Liver (tissue), 9 donors: ENCODE data around the gene SNX15. TPM values are rescaled to one million over a fixed set of nuclear protein-coding genes. Genes with fewer than 3 reads are reported as not detected.

ENCODE experiments used
- DNase-seq: peaks from one replicate; pipeline ENCODE4 v3.0.0-alpha.2; 2017; ENCODE audit warnings: low spot score
- H3K27ac ChIP-seq, 2 donors: one replicate each; pipeline ENCODE4 v1.7.0; 2013; ENCODE audit warnings: inconsistent platforms in 2 of 2, low read length in 2 of 2, control low read depth in 1 of 2, low read depth in 1 of 2, mild to moderate bottlenecking in 1 of 2
- H3K27me3 ChIP-seq, 4 donors: one replicate each; pipeline versions ENCODE4 v1.6.1 to v1.7.0; 2013; ENCODE audit warnings: low read length in 3 of 4, inconsistent platforms in 1 of 4, mild to moderate bottlenecking in 1 of 4, moderate library complexity in 1 of 4; ENCODE audit not compliant: control insufficient read depth in 4 of 4, insufficient read depth in 4 of 4
- H3K36me3 ChIP-seq, 4 donors: one replicate each; pipeline versions ENCODE4 v1.6.1 to v1.7.0; 2013; ENCODE audit warnings: low read length in 3 of 4, mild to moderate bottlenecking in 3 of 4, low read depth in 1 of 4, moderate library complexity in 1 of 4; ENCODE audit not compliant: control insufficient read depth in 4 of 4, insufficient read depth in 3 of 4
- H3K4me1 ChIP-seq, 4 donors: one replicate each; pipeline versions ENCODE4 v1.6.1 to v1.7.0; 2013; ENCODE audit warnings: low read length in 3 of 4, mild to moderate bottlenecking in 3 of 4, moderate library complexity in 1 of 4; ENCODE audit not compliant: control insufficient read depth in 4 of 4, insufficient read depth in 4 of 4
- H3K4me3 ChIP-seq, 3 donors: one replicate each; pipeline versions ENCODE4 v1.6.1 to v1.7.0; 2013; ENCODE audit warnings: low read length in 3 of 3, control low read depth in 1 of 3, low read depth in 1 of 3, mild to moderate bottlenecking in 1 of 3
- H3K9ac ChIP-seq, 2 donors: one replicate each; pipeline ENCODE4 v1.7.0; 2013; ENCODE audit warnings: low read length in 2 of 2, mild to moderate bottlenecking in 2 of 2, moderate library complexity in 2 of 2, control low read depth in 1 of 2, low read depth in 1 of 2
- H3K9me3 ChIP-seq, 4 donors: one replicate each; pipeline versions ENCODE4 v1.6.1 to v1.7.0; 2013; ENCODE audit warnings: low read length in 3 of 4; ENCODE audit not compliant: control insufficient read depth in 4 of 4
- ATF3 ChIP-seq: IDR thresholded peaks from 2 replicates; pipeline ENCODE4 v1.6.1; 2016; ENCODE audit warnings: antibody characterized with exemption
- CTCF ChIP-seq: fragments of 150-350 bp; IDR thresholded peaks from 2 replicates; pipeline ENCODE4 v1.5.1; 2017; ENCODE audit warnings: improper control_type of control experiment, low read depth, low read length; ENCODE audit not compliant: missing input control
- EGR1 ChIP-seq, 2 donors: IDR thresholded peaks; 2 replicates each; pipeline ENCODE4 v1.6.1; 2016 to 2018; ENCODE audit warnings: antibody characterized with exemption in 2 of 2, low read depth in 2 of 2
- FOXA1 ChIP-seq: IDR thresholded peaks from 2 replicates; pipeline ENCODE4 v1.6.1; 2016; ENCODE audit warnings: antibody characterized with exemption
- FOXA2 ChIP-seq: IDR thresholded peaks from 2 replicates; pipeline ENCODE4 v1.6.1; 2016; ENCODE audit warnings: antibody characterized with exemption
- GABPA ChIP-seq, 2 donors: IDR thresholded peaks in 1 of 2; conservative IDR thresholded peaks in 1 of 2; 2 replicates each; pipeline ENCODE4 v1.6.1; 2016; ENCODE audit warnings: antibody characterized with exemption in 2 of 2, mild to moderate bottlenecking in 1 of 2, moderate library complexity in 1 of 2
- HNF4A ChIP-seq, 2 donors: conservative IDR thresholded peaks; 2 replicates each; pipeline ENCODE4 v1.6.1; 2016; ENCODE audit warnings: antibody characterized with exemption in 2 of 2, mild to moderate bottlenecking in 2 of 2
- HNF4G ChIP-seq: IDR thresholded peaks from 2 replicates; pipeline ENCODE4 v1.6.1; 2016; ENCODE audit warnings: antibody characterized with exemption
- JUND ChIP-seq, 2 donors: IDR thresholded peaks; 2 replicates each; pipeline ENCODE4 v1.6.1; 2016; ENCODE audit warnings: antibody characterized with exemption in 2 of 2
- MAX ChIP-seq: IDR thresholded peaks from 2 replicates; pipeline ENCODE4 v1.6.1; 2016; ENCODE audit warnings: antibody characterized with exemption
- NR2F2 ChIP-seq: IDR thresholded peaks from 2 replicates; pipeline ENCODE4 v1.6.1; 2016; ENCODE audit warnings: antibody characterized with exemption
- RAD21 ChIP-seq, 2 donors: IDR thresholded peaks; 2 replicates each; pipeline ENCODE4 v1.6.1; 2016; ENCODE audit warnings: antibody characterized with exemption in 2 of 2, mild to moderate bottlenecking in 2 of 2
- REST ChIP-seq: IDR thresholded peaks from 2 replicates; pipeline ENCODE4 v1.6.1; 2016; ENCODE audit warnings: antibody characterized with exemption, mild to moderate bottlenecking
- RXRA ChIP-seq, 2 donors: IDR thresholded peaks; 2 replicates each; pipeline ENCODE4 v1.6.1; 2017 to 2018; ENCODE audit warnings: antibody characterized with exemption in 2 of 2, mild to moderate bottlenecking in 1 of 2
- SP1 ChIP-seq: IDR thresholded peaks from 2 replicates; pipeline ENCODE4 v1.6.1; 2018; ENCODE audit warnings: antibody characterized with exemption, mild to moderate bottlenecking
- TAF1 ChIP-seq: conservative IDR thresholded peaks from 2 replicates; pipeline ENCODE4 v1.6.1; 2016; ENCODE audit warnings: antibody characterized with exemption, mild to moderate bottlenecking
- ZBTB33 ChIP-seq: IDR thresholded peaks from 2 replicates; pipeline ENCODE4 v1.6.1; 2016; ENCODE audit warnings: antibody characterized with exemption
- WGBS: extraction: QIAGEN DNeasy Blood & Tissue Kit; methylation state at CpG from one replicate; pipeline ENCODE4 v1.1.7; 2013; 5-methylcytosine and 5-hydroxymethylcytosine counted together
- polyA plus RNA-seq, 2 donors: library from polyadenylated mRNA; stranded (reverse) in 1 of 2; unstranded in 1 of 2; fragments of 200-250 nt in 1 of 2; fragments of >200 nt in 1 of 2; fragmentation: Nextera tagmentation in 1 of 2; extraction: Ambion mirVana in 1 of 2; gene quantifications; one replicate each; pipeline versions ENCODE4 v1.2.1 to v1.2.3, GENCODE V29; 2013 to 2015
- total RNA-seq, 2 donors: library from RNA; depleted of rRNA; stranded (reverse); fragments of >200 nt; gene quantifications; one replicate each; pipeline ENCODE4 v1.2.3, GENCODE V29; 2014
- donor health status: healthy.
- donor health status: healthy.
- donor health status: healthy.
- donor health status: healthy.
- donor health status: healthy.

Gene SNX15
- total and polyA plus RNA-seq, 4 donors: 4.5 to 7.2 (median 5.7) TPM

GRCh38 chr11:65072631-65072966 is 45.4 kb downstream of the SNX15 start:
- Histone ChIP-seq H3K27me3 (no peaks in the 10 kb centered on the region), H3K4me1 (no peaks in the 10 kb centered on the region), H3K9ac (no peak overlapping the region), H3K27ac (no peak overlapping the region), H3K4me3 (no peak overlapping the region), H3K36me3 (no peaks in the 10 kb centered on the region), H3K9me3 (no peaks in the 10 kb centered on the region)
- TF ChIP-seq NR2F2: no peak
- TF ChIP-seq EGR1 (IDR thresholded peaks at IDR 0.05; ENCODE audit: low read depth in 2 of 2): no peak
- no peak for TF ChIP-seq FOXA2
- no peak for TF ChIP-seq FOXA1
- no peak for TF ChIP-seq ZBTB33
- TF ChIP-seq HNF4G: no peak
- TF ChIP-seq REST: no peak
- no peak for TF ChIP-seq RAD21 (IDR thresholded peaks at IDR 0.05)
- TF ChIP-seq RXRA (IDR thresholded peaks at IDR 0.05): no peak
- TF ChIP-seq JUND (IDR thresholded peaks at IDR 0.05): no peak
- no peak for TF ChIP-seq TAF1
- TF ChIP-seq MAX: no peak
- TF ChIP-seq SP1: no peak
- no peak for TF ChIP-seq ATF3
- TF ChIP-seq GABPA (IDR thresholded peaks at IDR 0.05 in 1 of 2, conservative IDR thresholded peaks at IDR 0.05 in 1 of 2): no peak
- no peak for TF ChIP-seq CTCF
- TF ChIP-seq HNF4A (conservative IDR thresholded peaks at IDR 0.05): no peak
- no peak for DNase-seq
- 62% methylated on average over 1 of the region's 1 CpG for WGBS

- Histone ChIP-seq H3K36me3 (no peaks in the 10 kb centered on the region), H3K27me3 (no peaks in the 10 kb centered on the region), H3K9me3 (no peaks in the 10 kb centered on the region), H3K4me3 (no peak overlapping the region), H3K27ac (no peak overlapping the region), H3K9ac (no peak overlapping the region), H3K4me1 (no peaks in the 10 kb centered on the region)
- TF ChIP-seq EGR1 (IDR thresholded peaks at IDR 0.05; ENCODE audit: low read depth in 2 of 2) (no peak), FOXA1 (no peak), GABPA (IDR thresholded peaks at IDR 0.05 in 1 of 2, conservative IDR thresholded peaks at IDR 0.05 in 1 of 2) (no peak), HNF4G (no peak), ATF3 (no peak), NR2F2 (no peak)
- no peak for DNase-seq
- 91% methylated on average over 4 of the region's 4 CpGs for WGBS
Measured at GRCh38 chr11:65077451-65077850, 50.2 kb downstream of the SNX15 start.
